Astrocyte of the cerebellum (primary cell): ENCODE results near the gene SHBG.

Experiments
- DNase-seq: peaks from one replicate; pipeline ENCODE4 v3.0.0-alpha.2; 2011; ENCODE audit warnings: low read depth
- H3K4me3 ChIP-seq: 2 replicates; pipeline ENCODE4 v1.5.1; 2011; ENCODE audit warnings: mild to moderate bottlenecking, low read depth, low read length, moderate library complexity
- CTCF ChIP-seq: IDR thresholded peaks from 2 replicates; pipeline ENCODE4 v1.5.1; 2012; ENCODE audit warnings: low read length, low read depth, moderate library complexity, mild to moderate bottlenecking; ENCODE audit errors: missing control alignments
- in situ Hi-C: cut with HindIII; loops from 2 replicates; pipeline ENCODE4 v1.10.0; 2017; ENCODE audit warnings: low sequenced_read_pairs

SHBG gene

GRCh38 chr17:7587420-7588151 is 42.3 kb upstream of the SHBG start:
- in situ Hi-C loops = no loop called here
- no peak overlapping the region for H3K4me3 ChIP-seq
- DNase-seq = peak; percentile 87
- no peak for TF ChIP-seq CTCF

GRCh38 chr17:7588553-7589203 is 41.3 kb upstream of the SHBG start:
- peak overlapping the region; percentile 21 for H3K4me3 ChIP-seq
- in situ Hi-C loops = no loop called here
- no peak for TF ChIP-seq CTCF
- no peak for DNase-seq

- in situ Hi-C loops = no loop called here
- H3K4me3 ChIP-seq = peak overlapping the region; percentile 21
- peak; percentile 85 for TF ChIP-seq CTCF
- peak; percentile 64 for DNase-seq
These were observed 40.6 kb upstream of the SHBG start for GRCh38 chr17:7589204-7589868.

- peak within 1 kb of the TSS; percentile 21 for H3K4me3 ChIP-seq
- in situ Hi-C loops = no loop called here
- no peak for TF ChIP-seq CTCF
- DNase-seq = no peak
These were observed 39.8 kb upstream of the SHBG start, which contains the start of gene SOX15 for GRCh38 chr17:7589891-7590691. SOX15 (minus strand) TSS chr17:7590094; CDS start chr17:7589676, 418 bp downstream.

GRCh38 chr17:7590743-7591142 is 39.2 kb upstream of the SHBG start:
- in situ Hi-C loops = no loop called here
- no peak for DNase-seq
- TF ChIP-seq CTCF = no peak
- H3K4me3 ChIP-seq = no peak overlapping the region

GRCh38 chr17:7591596-7591995 is 38.3 kb upstream of the SHBG start:
- H3K4me3 ChIP-seq = no peak overlapping the region
- TF ChIP-seq CTCF = no peak
- DNase-seq = no peak
- in situ Hi-C loops = no loop called here
